ENCODE measurements around the gene RGS9. TPM values are rescaled to one million over a fixed set of nuclear protein-coding genes. Genes with fewer than 3 reads are reported as not detected.
A peak's percentile ranks its signal among the peaks of the same experiment; 100 is the strongest.

RGS9 gene
- total and polyA plus RNA-seq, 2 of the 13 experiments (the other 11 are each of a cell fraction or from before 2014, with no cell fraction given): 0.44 to 0.74 TPM

GRCh38 chr17:65100316-65101140 is 36.6 kb upstream of the RGS9 start (continued):
- TF ChIP-seq PRPF4 (IDR thresholded peaks at IDR 0.05; ENCODE audit: low read depth, low read length, poor library complexity, severe bottlenecking) (no peak), ZNF839 (CRISPR knock-in tag; IDR thresholded peaks at IDR 0.05; ENCODE audit: borderline replicate concordance) (0 out of 2 replicates have a peak, but pooled peaks have one; percentile 3), MIER2 (CRISPR knock-in tag; IDR thresholded peaks at IDR 0.05) (no peak), ZNF768 (CRISPR knock-in tag; IDR thresholded peaks at IDR 0.05) (peak; percentile 37; the same call in 1 of the 2 replicates), ZNF3 (CRISPR knock-in tag; IDR thresholded peaks at IDR 0.05) (no peak), RBM39 (IDR thresholded peaks at IDR 0.05; ENCODE audit: low read depth, low read length, poor library complexity, severe bottlenecking) (peak; percentile 52), ATF7 (IDR thresholded peaks at IDR 0.05) (no peak), ATF7 (CRISPR knock-in tag; IDR thresholded peaks at IDR 0.05) (no peak; the same call in 1 of the 2 replicates), FOXA3 (CRISPR knock-in tag; IDR thresholded peaks at IDR 0.05) (0 out of 2 replicates have a peak, but pooled peaks have one; percentile 16), ZSCAN25 (CRISPR knock-in tag; IDR thresholded peaks at IDR 0.05) (0 out of 2 replicates have a peak, but pooled peaks have one; percentile 49), TSC22D2 (CRISPR knock-in tag; IDR thresholded peaks at IDR 0.05; ENCODE audit: borderline replicate concordance) (0 out of 2 replicates have a peak, but pooled peaks have one; percentile 26), ZNF263 (CRISPR knock-in tag; IDR thresholded peaks at IDR 0.05) (peak; percentile 98), HIVEP1 (CRISPR knock-in tag; IDR thresholded peaks at IDR 0.05) (peak; percentile 56; the same call in 1 of the 2 replicates), ETV6 (CRISPR knock-in tag; conservative IDR thresholded peaks at IDR 0.05) (0 out of 2 replicates have a peak, but pooled peaks have one; percentile 25), TCF12 (IDR thresholded peaks at IDR 0.05) (no peak), TCF12 (CRISPR knock-in tag; IDR thresholded peaks at IDR 0.05) (no peak), ZNF580 (CRISPR knock-in tag; IDR thresholded peaks at IDR 0.05; ENCODE audit: borderline replicate concordance, low read depth) (peak; percentile 40; the same call in 1 of the 2 replicates), ZNF441 (CRISPR knock-in tag; IDR thresholded peaks at IDR 0.05; ENCODE audit: borderline replicate concordance) (peak; percentile 91), NR2F1 (CRISPR knock-in tag; IDR thresholded peaks at IDR 0.05) (0 out of 4 replicates have a peak, but pooled peaks of 1 of the 2 experiments have one; percentile 8), ZNF543 (CRISPR knock-in tag; IDR thresholded peaks at IDR 0.05) (no peak), MXD3 (CRISPR knock-in tag; IDR thresholded peaks at IDR 0.05) (peak; percentile 77; the same call in 1 of the 2 replicates), NR3C1 (CRISPR knock-in tag; IDR thresholded peaks at IDR 0.05) (no peak), TBX2 (CRISPR knock-in tag; IDR thresholded peaks at IDR 0.05; ENCODE audit: borderline replicate concordance) (peak; percentile 43; the same call in 1 of the 2 replicates), MIXL1 (CRISPR knock-in tag; IDR thresholded peaks at IDR 0.05) (peak; percentile 57), ZNF431 (CRISPR knock-in tag; IDR thresholded peaks at IDR 0.05; ENCODE audit: borderline replicate concordance, low read depth) (0 out of 2 replicates have a peak, but pooled peaks have one; percentile 19), TFDP1 (CRISPR knock-in tag; IDR thresholded peaks at IDR 0.05; ENCODE audit: borderline replicate concordance) (peak; percentile 74; the same call in 1 of the 2 replicates), TBL1XR1 (IDR thresholded peaks at IDR 0.05; ENCODE audit: borderline replicate concordance, low read length, partially characterized antibody) (no peak), NFYC (CRISPR knock-in tag; IDR thresholded peaks at IDR 0.05) (peak; percentile 79), ZNF644 (CRISPR knock-in tag; IDR thresholded peaks at IDR 0.05; ENCODE audit: low read depth) (no peak)

Data from HepG2 (cell line).